Trophoblast cell (in vitro differentiated cells and primary cell): ENCODE results near the gene ZNF335.

Experiments
- DNase-seq, 2 donors: peaks; one replicate each; pipeline ENCODE4 v3.0.0-alpha.2; 2016
- H2AFZ ChIP-seq: 2 replicates; pipeline ENCODE4 v1.6.1; 2013; ENCODE audit warnings: low read length, moderate library complexity, mild to moderate bottlenecking; ENCODE audit not compliant: insufficient read depth, poor library complexity
- H2AK5ac ChIP-seq: 2 replicates; pipeline ENCODE4 v1.6.1; 2013; ENCODE audit warnings: mild to moderate bottlenecking, low read length
- H2BK120ac ChIP-seq: 2 replicates; pipeline ENCODE4 v1.6.1; 2013; ENCODE audit warnings: low read length, mild to moderate bottlenecking, moderate library complexity; ENCODE audit not compliant: insufficient read depth, poor library complexity
- H2BK12ac ChIP-seq: 2 replicates; pipeline ENCODE4 v1.6.1; 2013; ENCODE audit warnings: mild to moderate bottlenecking, low read length, moderate library complexity
- H2BK5ac ChIP-seq: 2 replicates; pipeline ENCODE4 v1.6.1; 2013; ENCODE audit warnings: low read length, low read depth, moderate library complexity, mild to moderate bottlenecking; ENCODE audit not compliant: poor library complexity
- H3K14ac ChIP-seq: 2 replicates; pipeline ENCODE4 v1.6.1; 2013; ENCODE audit warnings: mild to moderate bottlenecking, low read length
- H3K18ac ChIP-seq: 2 replicates; pipeline ENCODE4 v1.6.1; 2013; ENCODE audit warnings: mild to moderate bottlenecking, low read length
- H3K23ac ChIP-seq: 2 replicates; pipeline ENCODE4 v1.6.1; 2013; ENCODE audit warnings: low read length
- H3K27ac ChIP-seq: 2 replicates; pipeline ENCODE4 v1.5.1; 2013; ENCODE audit warnings: low read depth, mild to moderate bottlenecking, inconsistent platforms, low read length, moderate library complexity
- H3K27me3 ChIP-seq: 2 replicates; pipeline ENCODE4 v1.6.1; 2013; ENCODE audit warnings: inconsistent platforms, mild to moderate bottlenecking, low read length, moderate library complexity; ENCODE audit not compliant: insufficient read depth
- H3K36me3 ChIP-seq, 2 experiments: 1 replicate in 1 of 2; 2 replicates in 1 of 2; pipeline ENCODE4 v1.6.1; 2013; ENCODE audit warnings: low read length in 2 of 2, mild to moderate bottlenecking in 2 of 2, moderate library complexity in 1 of 2; ENCODE audit not compliant: insufficient read depth in 2 of 2, control insufficient read depth in 1 of 2
- H3K4ac ChIP-seq: 2 replicates; pipeline ENCODE4 v1.6.1; 2013; ENCODE audit warnings: low read depth, mild to moderate bottlenecking, low read length, moderate library complexity
- H3K4me1 ChIP-seq, 2 experiments: 1 replicate in 1 of 2; 2 replicates in 1 of 2; pipeline ENCODE4 v1.6.1; 2013; ENCODE audit warnings: low read length in 2 of 2, mild to moderate bottlenecking in 2 of 2, moderate library complexity in 1 of 2; ENCODE audit not compliant: insufficient read depth in 2 of 2, control insufficient read depth in 1 of 2
- H3K4me2 ChIP-seq: 2 replicates; pipeline ENCODE4 v1.6.1; 2013; ENCODE audit warnings: inconsistent platforms, mild to moderate bottlenecking, low read length, moderate library complexity
- H3K4me3 ChIP-seq: 2 replicates; pipeline ENCODE4 v1.5.1; 2013; ENCODE audit warnings: mild to moderate bottlenecking, low read depth, low read length, inconsistent platforms
- H3K79me1 ChIP-seq: one replicate; pipeline ENCODE4 v1.6.1; 2013; ENCODE audit warnings: low read length
- H3K79me2 ChIP-seq: 2 replicates; pipeline ENCODE4 v1.6.1; 2013; ENCODE audit warnings: low read length, mild to moderate bottlenecking; ENCODE audit not compliant: control insufficient read depth, insufficient read depth, poor library complexity
- H3K9ac ChIP-seq: 2 replicates; pipeline ENCODE4 v1.6.1; 2013; ENCODE audit warnings: mild to moderate bottlenecking, low read length
- H3K9me3 ChIP-seq: 2 replicates; pipeline ENCODE4 v1.6.1; 2013; ENCODE audit warnings: low read depth, mild to moderate bottlenecking, control low read depth, inconsistent platforms, low read length; ENCODE audit not compliant: insufficient read depth
- H4K12ac ChIP-seq: 2 replicates; pipeline ENCODE4 v1.6.1; 2013; ENCODE audit warnings: low read depth, mild to moderate bottlenecking, low read length, moderate library complexity
- H4K8ac ChIP-seq: 2 replicates; pipeline ENCODE4 v1.6.1; 2013; ENCODE audit warnings: low read depth, mild to moderate bottlenecking, low read length, moderate library complexity
- H4K91ac ChIP-seq: one replicate; pipeline ENCODE4 v1.6.1; 2013; ENCODE audit warnings: low read depth, mild to moderate bottlenecking, low read length, moderate library complexity
- WGBS: extraction: QIAGEN DNeasy Blood & Tissue Kit; methylation state at CpG from one replicate; pipeline ENCODE4 v1.1.7; 2013; ENCODE audit warnings: missing lambda C conversion rate; ENCODE audit not compliant: insufficient read length, insufficient coverage; ENCODE audit errors: extremely low coverage; 5-methylcytosine and 5-hydroxymethylcytosine counted together

ZNF335 gene

GRCh38 chr20:45899046-45899835 lies 72.8 kb downstream of the ZNF335 start:
- Histone ChIP-seq H2BK120ac (no peak overlapping the region), H3K79me2 (no peaks in the 10 kb centered on the region), H3K4ac (no peak overlapping the region), H3K79me1 (no peaks in the 10 kb centered on the region), H3K27me3 (no peaks in the 10 kb centered on the region), H4K8ac (no peak overlapping the region), H3K9me3 (peaks cover 2% of the 10 kb centered on the region), H4K12ac (no peak overlapping the region), H3K27ac (no peak overlapping the region), H4K91ac (no peak overlapping the region), H3K36me3 (peaks cover 34 to 41% of the 10 kb centered on the region in 2 experiments), H3K23ac (no peak overlapping the region), H3K4me2 (no peak overlapping the region), H3K18ac (no peak overlapping the region), H3K14ac (no peak overlapping the region), H2BK12ac (no peak overlapping the region), H3K9ac (no peak overlapping the region), H2AK5ac (no peak overlapping the region), H3K4me1 (no peaks in the 10 kb centered on the region), H3K4me3 (peak overlapping the region; percentile 34), H2AFZ (no peak overlapping the region), H2BK5ac (no peak overlapping the region)
- no peak for DNase-seq
- no CpG with 5 or more reads among the region's 13 CpGs for WGBS
